NCI-H1436 (cell line): Measurements from ENCODE around the gene SEPTIN6.
"Not testable (repeated sequence)": the region's sequence is repeated elsewhere in the genome, so short reads cannot be mapped to it uniquely, and the experiment has no call there.

Experiments
- DNase-seq: peaks from one replicate; lab custom pipeline; 2025; lab: John Stamatoyannopoulos, UW

The SEPTIN6 gene

DNA sequence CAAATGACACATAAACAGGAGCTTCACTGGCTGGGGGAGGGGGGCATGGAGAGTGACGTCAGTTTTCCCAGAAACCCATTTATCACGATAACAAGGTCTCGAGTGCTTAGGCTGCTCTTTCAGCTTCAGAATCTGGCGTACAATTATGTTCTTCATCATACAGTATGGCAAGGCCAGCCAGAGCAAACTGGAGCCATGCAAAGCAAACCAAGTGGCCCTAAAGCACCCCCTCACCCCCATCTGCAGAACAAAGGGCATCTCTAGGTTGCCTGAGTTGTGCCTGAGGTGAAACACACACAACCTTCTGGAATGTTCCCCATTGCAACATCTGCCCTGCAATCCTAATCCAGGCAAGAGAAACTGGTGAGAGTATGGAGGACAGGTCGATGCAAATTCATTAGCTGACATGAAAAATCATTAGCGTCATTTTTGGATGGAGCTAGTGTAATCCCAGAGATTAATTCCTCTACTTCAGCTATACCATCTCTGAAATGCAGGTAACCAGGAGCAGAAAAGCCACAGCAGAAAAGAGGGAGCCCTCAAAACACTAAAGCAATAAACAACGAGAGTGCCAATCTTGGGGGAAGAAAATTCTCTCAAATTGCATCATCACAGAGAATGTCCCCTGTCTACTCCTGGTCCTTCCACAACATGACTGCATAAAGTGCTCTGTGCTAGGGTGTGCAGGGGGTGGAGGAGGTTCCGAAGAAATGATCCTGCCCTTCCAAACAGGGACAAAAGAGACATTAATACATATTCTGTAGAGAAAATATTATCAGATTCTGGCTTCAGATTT is 1.8 kb downstream of the SEPTIN6 start:
- peak; percentile 53 for DNase-seq

DNA sequence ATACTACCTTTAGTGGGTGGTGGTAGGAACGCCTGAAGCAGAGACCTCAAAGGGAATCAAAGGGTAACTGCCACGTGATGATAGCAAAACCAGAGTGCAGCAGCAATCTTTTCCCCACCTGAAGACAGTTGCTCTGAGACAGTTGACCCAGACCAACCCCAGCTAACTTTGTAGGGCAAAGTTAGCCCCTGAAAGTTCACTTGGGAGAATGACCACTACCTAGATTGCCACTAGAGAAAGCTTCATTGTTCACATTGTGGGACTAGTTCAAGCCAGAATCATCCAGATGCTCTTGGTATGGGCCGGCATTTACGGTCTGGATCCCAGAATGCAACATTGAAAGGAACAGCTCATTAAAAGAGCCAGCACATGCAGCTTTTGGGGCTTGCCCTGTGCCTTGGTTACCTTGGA is 4.1 kb downstream of the SEPTIN6 start:
- no peak for DNase-seq

DNA sequence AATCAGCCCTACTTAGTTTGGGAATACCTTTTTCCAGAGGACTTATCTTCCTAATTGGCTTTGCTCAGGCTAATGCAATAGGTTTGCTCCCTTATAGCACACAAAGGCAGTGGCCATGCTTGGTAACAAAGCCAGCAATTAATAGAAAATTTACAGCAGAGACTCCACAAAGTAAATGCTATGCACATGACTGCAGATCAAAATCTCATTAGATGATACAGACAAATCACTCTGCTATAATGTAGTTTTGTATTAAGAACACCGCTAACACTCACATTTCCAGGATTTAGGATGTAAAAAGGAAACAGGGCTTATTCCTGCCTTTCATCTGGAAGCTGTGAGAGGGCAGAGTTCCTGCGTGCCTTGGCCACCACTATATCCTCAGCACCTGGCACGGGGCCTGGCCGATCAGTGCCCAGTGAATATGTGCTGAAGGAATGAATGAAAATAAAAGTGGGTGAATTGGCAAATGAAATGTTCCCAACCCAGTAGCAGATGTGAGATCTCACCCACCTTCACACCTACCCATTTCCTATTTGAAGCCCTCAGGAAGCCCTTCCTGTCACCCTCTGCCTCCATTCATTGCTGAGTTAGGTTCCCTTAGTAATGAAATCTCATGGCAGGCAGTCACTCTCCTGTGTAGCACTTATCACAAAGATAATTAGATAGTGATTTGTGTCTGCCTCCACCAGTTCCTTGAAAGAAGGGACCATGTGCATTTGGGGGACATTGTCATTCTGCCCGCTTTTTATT is 5.1 kb downstream of the SEPTIN6 start:
- DNase-seq: no peak

DNA sequence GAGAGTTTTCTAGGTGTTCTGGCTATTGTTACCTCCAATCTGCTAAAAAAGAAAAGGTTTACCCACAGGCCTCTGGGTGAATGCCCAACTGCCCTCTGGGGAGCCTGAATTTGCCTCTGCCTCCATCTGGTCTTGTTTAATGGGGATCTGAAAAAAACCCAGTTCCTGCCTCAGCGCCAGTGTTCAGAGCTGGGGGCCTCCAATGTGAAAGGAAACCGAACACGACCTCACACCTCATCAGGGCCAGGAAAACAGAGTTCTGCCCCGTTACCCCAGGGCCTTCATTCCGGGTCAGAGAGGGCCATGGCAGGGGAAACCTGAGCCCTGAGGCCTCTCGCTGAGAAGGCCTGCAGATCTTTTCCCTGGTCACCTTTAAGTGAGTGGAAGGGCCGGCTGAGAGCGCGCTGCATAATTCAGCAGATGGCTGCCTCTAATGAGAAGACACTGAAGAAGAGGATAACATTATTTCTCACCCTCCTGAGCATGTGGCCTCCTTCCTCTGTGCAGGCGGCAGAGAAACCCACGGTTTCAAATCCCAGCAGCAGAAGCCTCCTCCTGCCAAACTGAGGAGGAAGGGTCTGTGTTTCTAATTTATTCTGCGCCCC is 6.8 kb downstream of the SEPTIN6 start:
- peak; percentile 9 for DNase-seq

DNA sequence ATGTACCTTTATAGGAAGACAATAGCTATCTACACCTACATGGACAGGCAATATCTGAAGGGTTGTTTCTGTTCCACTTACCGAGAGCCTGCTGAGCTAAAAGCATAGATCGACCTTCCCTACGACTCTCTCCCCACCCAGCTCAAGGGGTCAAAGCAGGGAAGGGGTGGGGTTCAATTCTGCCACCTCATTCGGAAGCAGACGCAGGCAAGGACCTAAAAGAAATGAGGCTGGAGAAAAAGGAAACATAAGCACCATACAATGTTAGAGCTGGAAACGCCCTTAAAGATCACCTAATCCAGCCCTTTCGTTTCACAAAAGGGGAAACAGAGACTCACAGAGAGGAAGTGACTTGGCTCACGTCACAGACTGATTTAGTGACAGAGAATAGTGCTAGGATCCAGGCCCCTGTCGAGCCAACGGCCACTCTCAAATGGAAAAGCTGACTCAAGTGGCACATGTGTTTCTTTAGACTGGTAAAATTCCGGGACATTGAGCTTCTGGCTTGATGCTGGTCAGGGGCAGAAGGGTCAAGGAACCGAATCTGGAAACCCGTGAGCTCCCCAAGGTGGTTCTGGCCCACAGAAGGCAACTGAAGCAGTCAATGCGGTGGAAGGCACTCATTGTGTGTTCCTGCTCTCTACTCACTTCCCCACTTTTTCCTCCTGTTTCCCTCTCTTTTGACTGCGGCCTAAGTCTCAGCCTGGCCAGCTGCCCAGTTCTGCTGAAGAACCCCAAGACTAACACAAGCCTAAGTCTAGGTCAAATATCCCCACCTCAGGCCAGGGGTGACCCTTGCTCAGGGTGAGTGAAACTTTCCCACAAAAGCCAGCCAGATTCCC is 7.5 kb downstream of the SEPTIN6 start:
- DNase-seq: no peak

DNA sequence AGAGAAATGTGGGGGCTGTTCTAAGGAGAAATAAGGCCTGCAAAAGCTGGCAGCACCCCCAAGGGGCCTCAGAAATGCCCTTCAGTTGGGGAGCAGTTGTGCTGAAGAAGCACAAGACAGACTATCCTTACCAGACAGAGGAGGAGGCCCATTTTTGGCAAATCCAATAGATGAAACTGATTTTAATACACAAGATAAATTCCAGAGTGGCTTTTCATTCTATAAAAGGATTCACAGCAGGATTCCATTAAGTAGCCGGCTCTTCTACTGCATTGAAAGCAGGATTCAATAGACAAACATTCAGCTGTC is 8.1 kb downstream of the SEPTIN6 start:
- no peak for DNase-seq

DNA sequence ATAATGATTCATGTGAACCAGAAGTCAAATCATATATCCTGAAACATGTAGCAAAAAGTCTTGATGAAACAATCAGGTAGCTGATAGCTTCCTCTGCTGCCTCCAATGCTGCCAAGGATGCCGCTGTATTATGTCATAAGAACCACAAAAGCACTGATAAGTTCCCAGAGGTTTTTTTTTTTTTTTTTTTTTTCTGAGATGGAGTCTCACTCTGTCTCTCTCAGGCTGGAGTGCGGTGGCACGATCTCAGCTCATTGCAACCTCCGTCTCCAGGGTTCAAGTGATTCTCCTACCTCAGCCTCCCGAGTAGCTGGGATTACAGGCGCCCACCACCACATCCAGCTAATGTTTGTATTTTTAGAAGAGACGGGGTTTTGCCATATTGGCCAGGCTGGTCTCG is 8.7 kb downstream of the SEPTIN6 start:
- DNase-seq: not testable (repeated sequence)

DNA sequence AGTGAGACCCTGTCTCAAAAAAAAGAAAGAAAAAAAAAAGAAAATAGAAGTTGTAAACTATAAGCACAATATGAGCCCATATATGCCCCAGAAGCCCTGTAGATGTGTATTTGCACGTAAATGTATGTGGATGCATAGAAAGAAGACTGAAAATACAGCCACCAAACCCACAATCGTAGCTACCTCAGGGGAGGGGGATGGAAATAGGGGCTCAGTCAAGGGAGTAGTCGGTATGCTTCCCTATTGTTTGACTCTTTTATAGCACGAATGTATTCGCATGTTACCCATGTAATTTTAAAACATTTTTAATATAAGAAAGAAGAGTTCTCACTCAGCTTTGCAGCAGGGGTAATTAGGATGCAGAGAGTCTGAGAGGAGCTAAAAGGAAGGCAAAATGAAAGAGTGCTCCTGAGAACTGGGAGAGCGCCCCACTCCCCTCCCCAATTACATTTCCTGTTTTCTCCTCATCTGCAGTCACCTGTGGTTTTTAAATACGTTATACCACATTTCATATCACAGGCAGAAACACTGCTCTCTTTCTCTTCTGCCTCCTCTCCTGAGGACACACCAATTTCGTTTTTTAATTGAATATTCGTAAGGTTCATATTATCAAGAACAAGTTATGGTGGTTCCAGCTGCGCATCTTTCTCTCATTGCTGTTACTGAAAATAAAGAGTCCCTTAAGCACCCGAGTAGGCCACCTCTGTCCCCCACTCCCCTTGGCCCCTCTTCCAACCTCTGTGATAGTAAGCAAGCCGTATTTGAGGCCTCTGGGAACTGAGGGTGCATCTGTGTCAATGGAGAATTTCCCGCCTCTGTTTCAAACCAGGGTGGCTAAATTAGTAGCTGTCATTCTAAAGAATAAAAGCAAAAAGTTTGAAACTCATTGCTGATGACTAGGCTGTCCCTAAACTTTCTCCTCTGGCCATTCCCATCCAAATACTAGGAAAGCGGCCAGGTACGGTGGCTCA is 10.7 kb downstream of the SEPTIN6 start:
- DNase-seq: no peak

DNA sequence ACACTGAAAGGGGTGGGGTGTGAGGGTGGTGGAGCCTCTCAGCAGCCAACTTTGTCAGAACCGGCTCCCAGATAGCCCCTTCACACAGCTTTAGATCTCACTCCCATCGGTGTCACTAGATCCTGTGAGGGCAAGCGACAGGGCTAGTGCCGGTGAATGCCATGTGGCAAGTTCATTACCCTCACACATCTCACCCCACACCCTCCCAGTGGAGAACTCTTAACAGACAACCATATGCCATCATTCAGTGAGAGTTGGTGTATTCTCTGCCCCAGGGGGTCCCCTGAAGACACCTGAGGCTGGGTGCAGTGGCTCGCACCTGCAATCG is 15.3 kb downstream of the SEPTIN6 start:
- no peak for DNase-seq

DNA sequence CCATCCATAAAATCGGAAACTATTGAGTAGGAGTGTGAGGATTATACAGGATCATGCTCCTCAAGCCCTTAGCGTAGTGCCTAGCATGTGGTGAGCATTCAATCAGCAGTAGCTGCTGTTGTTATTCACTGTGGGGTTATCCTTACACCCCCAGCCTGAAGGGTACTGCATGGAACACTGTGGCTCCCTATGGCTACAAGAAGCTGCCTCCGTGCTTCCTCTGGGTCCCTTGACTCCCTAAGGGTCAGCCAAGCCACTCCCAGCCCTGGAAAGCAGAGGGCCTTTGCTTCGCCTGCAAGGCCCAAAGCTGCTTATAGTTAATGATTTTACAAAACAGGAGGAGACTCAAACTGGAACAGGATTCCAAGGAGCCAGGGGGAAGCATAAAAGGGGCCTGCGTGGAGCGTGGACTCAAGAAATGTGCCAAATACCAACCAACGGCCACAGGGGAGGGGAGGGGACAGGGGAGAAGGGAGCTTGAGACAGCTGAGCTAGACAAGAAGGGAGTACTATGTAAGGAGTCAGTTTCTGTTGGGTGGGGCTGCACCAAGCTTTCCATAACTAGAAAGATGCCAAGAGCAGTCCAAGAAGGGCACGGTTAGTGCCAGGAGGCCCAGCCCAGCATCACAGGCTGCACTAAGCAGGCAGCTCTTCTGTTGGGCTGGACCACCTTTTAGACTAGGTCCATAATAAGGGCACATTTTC is 15.9 kb downstream of the SEPTIN6 start:
- no peak for DNase-seq

DNA sequence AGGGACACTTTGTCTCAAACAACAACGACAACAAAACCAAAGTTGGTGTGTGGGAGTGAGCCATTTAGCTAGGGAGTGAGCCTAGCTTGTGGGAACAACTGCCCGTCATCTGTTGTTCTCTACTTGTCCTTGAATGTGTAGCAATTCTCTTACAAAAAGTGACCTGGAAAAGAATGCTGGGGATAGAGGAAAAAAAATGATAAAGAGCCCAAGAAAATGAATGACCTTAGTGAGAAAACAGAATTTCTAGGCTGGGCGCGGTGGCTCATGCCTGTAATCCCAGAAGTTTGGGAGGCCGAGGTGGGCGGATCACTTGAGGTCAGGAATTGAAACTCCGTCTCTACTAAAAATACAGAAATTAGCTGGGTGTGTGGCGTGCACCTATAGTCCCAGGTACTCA is 19.6 kb downstream of the SEPTIN6 start:
- no peak for DNase-seq

DNA sequence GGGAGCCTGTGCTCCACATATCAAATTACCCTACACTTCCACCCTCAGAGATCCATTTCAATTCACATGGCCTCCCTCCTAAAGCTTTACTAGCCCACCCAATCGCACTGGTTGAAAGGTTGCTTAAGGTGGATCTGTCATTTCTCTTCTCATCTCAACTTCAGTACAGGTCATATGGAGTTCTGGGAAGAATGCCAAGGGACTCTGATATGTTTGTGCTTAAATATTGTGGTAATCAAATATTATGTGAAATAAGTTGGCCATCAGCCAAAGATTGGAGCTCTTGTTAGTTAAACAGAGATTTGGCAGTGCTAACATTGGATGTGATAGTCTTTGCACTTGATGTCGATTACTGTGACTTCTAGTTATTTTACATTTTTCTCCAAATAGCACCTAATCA is 20.5 kb downstream of the SEPTIN6 start:
- peak; percentile 69 for DNase-seq

DNA sequence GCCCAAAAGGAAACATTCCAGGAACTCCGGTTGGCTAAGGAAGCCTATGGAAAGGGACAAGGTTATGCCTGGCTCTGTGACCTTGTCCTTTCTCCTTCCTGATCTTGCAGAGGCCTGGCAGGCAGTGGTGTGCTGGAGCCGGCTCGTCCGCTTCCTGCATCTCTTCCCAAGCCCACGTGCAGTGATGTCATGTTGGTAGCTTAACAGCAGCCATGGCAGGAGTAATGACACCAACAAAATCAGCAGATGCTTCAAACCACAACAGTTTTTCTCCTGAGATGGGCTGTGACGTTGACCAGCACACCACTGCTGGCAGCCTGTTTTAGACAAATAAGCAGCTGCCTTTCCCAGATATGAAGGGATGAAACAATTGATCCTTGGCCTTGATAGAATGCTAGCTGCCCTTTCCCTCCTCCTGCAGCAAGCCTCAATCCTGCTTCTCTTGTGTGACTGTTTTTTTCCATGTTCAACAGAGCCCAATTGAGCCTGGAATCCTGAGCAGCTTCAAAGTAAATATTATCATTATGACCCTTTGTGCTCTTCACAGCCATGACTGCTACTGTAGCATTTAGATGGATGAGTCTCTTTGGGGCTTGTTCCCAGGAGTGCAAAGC is 23.4 kb downstream of the SEPTIN6 start:
- no peak for DNase-seq

DNA sequence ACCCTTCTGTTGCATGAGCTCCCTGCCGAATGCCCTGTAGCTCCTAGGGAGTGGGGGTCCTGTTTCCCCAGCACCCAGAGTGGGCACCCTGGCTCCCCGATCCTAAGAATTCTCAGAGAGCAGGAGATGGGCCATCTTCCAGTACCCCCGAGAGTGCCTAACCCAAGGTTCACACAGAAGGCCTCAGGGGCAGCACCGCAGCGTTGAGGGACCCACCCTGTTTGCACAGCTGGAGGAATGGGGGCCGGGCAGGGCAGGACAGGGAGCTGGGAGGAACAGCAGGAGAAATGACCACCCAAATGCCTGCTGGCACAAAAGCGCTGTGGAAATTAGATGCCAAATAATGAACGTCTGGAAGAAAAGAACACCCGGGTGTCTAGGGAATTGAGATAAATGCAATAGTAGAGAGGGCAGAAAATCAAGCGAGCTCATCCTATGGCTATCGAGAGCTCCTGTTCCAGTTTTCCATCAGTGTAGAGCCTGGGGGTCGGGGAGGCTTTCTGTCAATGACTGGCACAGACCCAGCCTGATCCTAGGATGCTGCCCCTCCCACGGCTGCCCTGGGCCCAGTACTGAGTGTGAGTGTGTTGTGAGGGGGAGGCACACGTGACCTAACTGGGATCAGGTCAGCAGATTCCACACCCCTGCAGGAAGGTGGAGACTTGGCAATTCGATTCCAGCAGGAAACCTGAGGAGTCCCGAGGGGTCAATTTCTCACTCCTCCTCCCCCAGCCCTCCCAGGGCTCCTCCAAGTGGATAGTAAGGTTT is 25.7 kb downstream of the SEPTIN6 start:
- peak; percentile 12 for DNase-seq

DNA sequence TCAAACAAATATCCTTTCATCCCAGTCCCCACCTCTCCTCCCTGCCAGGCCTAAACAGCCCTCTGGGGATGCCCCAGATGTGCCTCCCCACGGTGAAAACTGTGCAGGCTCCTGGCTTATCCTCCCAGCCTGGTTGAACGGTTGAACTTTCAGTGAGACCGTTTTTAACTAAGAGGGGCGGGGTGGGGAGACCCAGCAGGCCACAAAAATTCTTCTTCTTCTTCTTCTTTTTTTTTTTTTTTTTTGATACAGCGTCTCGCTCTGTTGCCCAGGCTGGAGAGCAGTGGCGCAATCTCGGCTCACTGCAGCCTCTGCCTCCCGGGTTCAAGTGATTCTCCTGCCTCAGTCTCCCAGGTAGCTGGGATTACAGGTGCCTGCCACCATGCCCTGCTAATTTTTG is 28.1 kb downstream of the SEPTIN6 start:
- DNase-seq: not testable (repeated sequence)

DNA sequence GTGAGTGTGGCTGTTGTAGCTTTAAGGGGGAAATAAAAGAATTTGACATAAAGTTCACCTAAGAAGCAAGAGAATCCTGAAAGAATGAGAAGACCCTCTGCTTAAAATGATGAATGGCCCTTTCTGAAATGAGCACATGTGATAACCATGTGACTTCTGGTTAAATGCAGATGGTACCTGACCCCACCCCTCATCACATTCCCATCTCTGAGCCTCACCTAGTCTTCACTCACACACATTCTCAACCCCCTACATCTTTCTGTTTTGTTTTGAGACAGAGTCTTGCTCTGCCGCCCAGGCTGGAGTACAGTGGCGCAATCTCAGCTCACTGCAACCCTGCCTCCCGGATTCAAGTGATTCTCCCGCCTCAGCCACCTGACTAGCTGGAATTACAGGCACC is 31.5 kb downstream of the SEPTIN6 start:
- DNase-seq: no peak

DNA sequence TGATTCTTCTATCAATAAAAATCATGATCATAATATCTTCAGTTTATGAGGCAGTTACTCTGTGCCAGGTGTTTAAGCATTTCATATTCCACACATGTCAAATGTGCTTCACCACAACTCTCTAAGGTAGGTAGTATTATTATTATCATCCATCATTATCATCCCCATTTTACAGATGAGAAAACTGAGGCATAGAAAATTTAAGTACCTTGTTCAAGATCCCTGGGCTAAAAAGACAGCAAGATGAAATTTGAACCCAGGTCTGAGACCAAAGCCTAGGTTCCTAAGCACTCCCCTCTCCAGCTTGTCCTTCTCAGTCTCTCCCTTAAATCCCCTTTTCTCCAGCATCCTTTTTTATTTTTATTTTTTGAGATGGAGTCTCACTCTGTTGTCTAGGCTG is 33.4 kb downstream of the SEPTIN6 start:
- no peak for DNase-seq

DNA sequence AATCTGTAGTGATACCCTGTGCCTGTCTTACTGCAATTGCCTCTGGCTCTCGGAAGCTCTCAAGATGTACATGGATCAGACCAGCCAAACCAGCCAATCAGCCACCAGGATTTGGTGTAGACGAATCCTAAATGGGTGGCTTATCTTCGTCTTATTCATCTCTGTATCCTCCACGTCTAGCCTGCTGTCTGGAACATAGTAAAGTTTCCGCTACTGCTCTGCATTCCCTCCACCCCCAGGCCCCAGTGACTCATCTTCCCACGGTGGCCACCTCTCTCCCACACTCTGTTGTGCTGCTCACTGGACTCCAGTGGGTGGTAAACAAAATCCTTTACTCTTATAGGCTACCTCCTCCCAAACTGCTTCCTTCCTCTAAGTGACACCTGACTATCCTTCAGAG is 37.8 kb downstream of the SEPTIN6 start:
- no peak for DNase-seq

DNA sequence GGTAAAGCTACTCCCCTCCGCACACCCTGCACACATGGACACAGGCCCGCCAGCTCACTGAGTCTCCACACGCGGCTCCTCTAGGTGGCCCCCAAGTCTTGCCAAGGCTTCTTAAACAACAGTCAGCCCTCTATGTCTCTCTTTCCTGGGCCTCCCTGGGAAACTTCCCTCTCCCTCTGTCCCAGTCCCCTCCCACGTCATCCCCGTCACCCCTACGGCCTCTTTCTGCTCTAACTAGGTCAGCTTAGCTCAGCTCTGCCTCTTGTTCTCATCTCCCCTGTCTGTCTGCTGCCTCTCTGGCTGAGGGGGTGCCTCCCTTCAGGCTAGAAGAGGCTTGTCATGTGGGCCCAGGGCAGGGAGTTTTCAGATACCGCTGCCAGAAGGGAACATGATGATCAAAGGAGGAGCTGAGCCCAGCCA is 38.8 kb downstream of the SEPTIN6 start:
- DNase-seq: no peak

DNA sequence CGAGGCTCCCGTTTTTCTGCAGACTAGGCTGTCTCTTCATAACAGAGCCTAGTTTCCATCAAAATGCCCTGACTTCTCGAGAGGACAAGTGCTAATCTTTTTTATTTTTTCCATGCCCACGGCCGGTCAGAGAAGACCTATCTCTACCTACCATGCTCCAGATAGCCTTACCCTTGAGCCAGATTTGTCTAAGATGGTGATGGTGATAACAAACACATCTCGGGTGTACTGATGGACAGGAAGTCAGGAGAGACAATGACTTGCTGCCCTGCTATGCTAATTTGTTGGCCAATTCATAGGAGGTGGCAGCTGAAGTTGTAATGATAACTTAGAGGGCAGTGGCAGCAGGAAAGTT is 44.6 kb downstream of the SEPTIN6 start:
- DNase-seq: no peak
